Fibroblast of gingiva (primary cell): Measurements from ENCODE around the gene HOXC13.

ENCODE experiments used
- DNase-seq: peaks from one replicate; pipeline ENCODE4 v3.0.0-alpha.2; 2011; ENCODE audit warnings: low read depth

The HOXC13 gene

GRCh38 chr12:53939141-53940108 is 794 bp downstream of the HOXC13 start:
- no peak for DNase-seq

DNA sequence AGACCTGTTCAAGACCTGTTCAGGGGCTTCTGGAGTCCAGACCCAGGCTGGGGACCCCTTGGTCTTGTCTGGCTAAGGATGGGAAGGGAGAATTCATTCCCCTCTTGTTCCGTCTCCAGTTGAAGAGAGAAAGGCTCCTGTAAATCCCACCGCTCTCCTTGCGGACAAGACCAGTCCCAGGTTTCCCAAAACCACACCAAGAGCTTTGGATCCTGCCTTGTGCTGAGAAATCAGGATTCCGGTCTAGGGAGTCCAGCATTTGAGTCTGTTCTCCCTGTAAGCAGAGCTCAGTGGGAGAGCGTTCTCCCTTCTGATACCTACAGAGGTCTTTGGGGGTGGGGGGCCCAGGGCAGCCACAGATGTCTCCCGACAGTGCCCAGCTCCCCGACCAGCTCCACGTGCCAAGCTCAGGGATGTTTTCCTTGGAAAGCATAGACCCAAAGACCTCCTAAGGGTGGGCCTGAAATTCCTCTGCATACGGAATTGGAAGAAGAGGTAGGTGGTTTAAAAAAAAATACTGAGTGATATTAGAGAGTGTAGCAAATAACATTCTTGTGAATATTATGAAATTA is 1.9 kb downstream of the HOXC13 start:
- no peak for DNase-seq

- no peak for DNase-seq
Observed at GRCh38 chr12:53941187-53941586, 2.6 kb downstream of the HOXC13 start.

DNA sequence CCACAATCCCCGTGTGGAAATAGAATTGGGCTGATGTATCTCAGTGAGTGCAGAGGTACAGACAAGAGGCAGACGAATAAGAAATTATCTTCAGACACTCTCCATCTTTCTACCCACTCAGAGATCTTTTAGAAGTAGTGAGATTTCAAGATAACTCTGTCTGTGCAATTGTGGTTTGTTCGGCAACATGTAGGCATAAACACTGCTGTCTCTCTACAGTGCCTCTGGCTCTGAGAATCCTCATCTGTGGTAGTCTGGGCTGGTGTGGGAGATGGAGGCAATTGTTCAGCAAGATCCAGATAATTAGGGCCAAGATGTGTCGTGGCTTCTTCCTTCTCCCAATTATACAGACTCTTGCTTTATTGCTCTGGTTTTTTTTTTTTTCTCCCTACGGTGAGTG is 3.1 kb downstream of the HOXC13 start:
- no peak for DNase-seq

DNA sequence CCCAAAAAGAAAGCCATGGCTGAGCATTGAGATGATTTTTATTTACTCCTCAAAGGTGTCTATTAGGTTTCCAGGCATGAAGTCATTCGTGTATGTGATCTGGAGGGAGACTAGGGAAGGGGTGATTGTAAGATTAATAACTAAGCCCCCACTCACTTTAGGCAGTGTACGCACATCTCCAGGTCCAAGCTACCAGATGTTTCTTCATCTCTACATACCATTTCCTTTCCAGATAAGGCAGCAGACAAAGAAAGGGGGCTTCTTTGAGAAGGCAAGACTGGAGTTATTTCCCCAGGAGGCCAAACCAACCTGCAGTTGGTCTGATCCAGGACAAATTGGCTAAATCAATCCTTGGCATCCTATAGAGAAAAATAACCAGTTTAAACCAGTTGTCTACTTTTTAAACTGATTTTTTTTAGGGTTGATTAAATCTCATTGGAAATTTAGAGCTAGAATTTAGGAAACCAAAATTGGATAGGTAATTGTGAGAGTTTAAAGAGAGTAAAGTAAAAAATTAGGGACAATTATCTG is 3.9 kb downstream of the HOXC13 start:
- no peak for DNase-seq

- no peak for DNase-seq
Observed at GRCh38 chr12:53944209-53944608, 5.6 kb downstream of the HOXC13 start.

DNA sequence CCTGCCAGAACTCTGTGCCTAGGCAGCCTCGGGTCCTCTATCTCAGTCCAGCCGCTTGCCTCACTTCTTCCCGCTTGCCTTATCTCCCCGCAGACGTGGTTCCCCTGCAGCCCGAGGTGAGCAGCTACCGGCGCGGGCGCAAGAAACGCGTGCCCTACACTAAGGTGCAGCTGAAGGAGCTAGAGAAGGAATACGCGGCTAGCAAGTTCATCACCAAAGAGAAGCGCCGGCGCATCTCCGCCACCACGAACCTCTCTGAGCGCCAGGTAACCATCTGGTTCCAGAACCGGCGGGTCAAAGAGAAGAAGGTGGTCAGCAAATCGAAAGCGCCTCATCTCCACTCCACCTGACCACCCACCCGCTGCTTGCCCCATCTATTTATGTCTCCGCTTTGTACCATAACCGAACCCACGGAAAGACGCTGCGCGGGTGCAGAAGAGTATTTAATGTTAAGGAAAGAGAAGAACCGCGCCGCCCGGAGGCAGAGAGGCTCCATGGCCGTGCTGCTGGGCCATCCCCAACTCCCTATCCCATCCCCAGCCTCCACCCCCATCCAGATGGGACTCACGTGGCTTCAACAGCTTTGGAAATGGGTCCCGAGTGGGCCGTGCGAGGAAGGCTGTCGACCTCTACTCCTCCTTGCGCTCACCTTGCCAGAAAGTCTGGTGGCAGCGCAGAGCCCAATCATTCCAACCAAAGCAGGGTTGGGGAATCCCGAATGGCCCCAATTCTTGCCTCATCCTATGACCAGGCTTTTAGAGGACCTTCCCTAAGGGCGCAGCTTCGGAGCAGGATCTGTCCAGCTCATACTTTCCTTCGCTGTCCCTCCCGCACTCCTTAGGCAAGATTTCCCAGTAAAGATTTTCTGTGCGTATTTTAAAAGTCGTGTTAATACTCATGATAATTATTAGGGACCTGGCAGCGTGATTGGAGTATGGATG is 6.5 kb downstream of the HOXC13 start:
- DNase-seq = no peak

GRCh38 chr12:53947743-53948142 is 9.1 kb downstream of the HOXC13 start:
- no peak for DNase-seq

DNA sequence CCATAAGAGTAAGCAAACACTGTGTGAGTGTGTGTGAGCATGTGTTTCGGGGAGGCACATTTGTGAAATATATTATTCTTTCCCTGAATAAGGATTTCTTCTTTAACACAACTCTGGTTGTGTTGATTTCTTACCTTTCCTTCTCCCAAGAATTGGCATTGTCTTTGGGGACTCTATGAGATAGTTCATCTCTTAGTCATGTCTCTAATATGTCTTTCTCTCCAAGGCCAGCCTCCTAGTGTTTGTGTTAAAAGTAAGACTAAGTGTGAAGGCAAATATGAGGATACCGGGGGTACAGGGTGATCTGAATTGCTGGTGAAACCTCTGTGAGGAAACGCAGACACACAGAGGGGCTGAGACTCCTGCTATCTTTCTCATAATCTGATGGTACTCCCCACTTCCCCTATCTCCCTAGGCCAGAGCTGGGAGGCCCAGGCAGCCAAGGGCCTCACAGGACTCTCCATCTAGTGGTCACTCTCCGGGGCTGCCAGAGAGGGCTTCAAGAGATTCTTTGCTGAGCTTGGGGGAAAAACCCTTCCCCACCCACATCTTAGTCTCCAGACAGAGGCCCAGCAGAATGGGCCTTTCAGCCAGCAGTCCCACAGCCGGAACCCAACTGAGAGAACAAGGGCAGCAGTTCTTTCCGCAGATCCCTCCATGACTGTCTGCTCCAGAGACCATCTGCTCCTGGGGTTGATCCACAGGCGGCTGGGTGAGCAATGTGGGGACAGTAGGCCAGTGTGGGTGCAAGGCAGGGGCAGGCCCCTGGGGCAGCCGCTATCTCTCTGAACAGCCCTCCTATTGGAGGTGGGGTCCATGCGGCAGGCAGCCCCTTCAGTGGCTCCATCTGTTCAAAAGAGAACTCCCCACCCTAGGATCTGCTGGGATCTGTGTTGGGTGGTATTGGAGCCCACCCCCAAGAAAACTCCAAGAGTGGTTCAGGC is 10.3 kb downstream of the HOXC13 start:
- no peak for DNase-seq

DNA sequence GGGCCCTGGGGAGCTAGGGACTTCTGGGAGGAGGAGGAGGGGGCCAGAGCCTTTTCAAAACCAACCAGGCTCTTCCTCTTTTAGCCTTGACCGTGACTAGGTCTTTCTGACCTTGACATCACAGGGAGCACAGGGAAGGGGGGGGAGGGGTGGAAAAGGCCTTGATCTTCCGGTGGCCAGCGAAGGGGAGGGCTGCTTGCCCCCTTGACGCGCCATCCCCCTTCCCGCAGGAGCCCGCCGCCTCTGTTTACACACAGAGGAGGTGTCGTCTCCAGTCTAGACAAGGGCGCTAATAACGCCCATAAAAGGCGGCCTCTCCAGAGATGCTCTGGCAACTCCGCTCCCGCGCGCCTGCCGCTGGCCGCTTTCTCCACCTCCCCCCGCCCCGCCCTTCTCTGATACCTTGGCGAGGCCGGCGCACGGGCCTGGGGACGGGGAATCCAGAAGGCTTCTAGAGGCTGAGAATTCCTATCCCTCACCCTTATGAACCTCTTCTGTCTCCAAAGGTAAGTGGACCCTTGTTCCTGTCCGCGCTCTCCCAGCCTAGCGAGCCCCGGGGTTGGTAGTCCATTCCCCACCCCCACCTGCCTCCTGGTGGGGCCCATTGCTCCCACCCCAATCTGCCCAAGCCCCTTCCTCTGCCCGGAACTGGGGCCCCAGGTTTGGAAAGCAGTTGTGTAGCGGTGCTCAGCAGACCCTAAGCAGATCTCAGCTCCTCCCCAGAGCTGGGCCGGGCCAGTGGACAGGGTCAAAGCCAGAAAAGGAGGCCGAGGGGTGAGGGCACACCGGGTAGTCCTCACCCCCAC is 11.2 kb downstream of the HOXC13 start:
- DNase-seq = no peak

DNA sequence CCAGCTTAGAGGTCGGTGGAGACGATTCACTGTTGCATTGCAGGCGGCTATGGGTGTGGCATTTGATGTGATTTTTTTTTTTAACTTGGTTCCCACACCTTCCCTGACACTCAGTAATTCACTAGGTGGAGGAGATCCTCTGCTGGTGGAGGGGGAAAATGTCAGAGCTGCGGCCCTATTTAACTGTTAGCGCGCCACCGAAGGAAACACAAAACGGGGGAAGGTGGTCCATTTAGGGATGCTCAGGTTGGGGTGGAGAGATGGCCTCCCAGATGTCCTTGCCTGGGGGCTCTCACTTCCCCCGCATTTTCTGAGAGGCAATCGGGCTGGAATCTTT is 11.8 kb downstream of the HOXC13 start:
- DNase-seq = no peak

GRCh38 chr12:53950789-53951576 is 12.4 kb downstream of the HOXC13 start:
- DNase-seq = no peak

GRCh38 chr12:53951577-53952334 is 13.1 kb downstream of the HOXC13 start:
- DNase-seq = no peak

GRCh38 chr12:53952335-53952694 is 13.7 kb downstream of the HOXC13 start:
- DNase-seq = no peak

DNA sequence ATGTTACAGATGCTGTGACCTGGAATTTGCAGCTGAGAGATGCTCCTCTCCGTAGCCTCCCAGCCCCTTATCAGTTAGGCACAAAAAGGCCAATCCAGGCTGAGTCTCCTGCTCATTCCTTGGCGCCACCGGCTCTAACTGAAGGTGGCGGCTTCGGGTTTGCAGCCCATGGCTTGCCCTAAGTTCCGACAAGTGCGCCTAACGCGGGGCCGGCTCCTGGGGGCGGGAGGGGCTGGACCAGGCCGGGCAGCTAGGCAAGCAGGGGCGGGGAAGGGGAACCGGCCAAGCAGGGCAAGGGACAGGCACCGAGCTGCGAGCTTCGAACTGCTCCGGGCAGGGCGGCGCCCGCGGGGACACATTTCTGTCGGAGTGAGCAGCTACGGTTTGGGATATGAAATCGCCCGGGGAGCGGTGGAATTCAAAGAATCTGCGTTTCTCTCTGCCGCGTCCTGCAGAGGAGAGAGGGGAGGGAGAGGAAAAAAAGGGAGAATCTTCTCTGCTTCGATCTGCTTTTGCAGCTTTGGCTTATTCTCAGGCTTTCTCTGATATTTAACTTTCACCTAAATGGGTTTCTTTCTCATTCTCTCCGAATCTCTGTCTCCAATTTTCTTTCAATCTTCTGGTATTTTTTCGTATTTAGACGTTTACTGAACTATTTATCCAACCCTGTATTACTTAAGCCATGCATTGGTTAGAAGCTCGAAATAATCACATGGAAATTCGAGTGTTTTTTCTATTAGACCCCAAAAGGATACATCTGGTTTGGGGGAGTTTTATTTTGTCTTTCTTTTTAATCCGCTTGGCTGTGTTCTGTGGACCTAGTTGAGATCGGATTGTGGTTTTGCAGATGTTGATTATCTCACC is 14.5 kb downstream of the HOXC13 start:
- no peak for DNase-seq

DNA sequence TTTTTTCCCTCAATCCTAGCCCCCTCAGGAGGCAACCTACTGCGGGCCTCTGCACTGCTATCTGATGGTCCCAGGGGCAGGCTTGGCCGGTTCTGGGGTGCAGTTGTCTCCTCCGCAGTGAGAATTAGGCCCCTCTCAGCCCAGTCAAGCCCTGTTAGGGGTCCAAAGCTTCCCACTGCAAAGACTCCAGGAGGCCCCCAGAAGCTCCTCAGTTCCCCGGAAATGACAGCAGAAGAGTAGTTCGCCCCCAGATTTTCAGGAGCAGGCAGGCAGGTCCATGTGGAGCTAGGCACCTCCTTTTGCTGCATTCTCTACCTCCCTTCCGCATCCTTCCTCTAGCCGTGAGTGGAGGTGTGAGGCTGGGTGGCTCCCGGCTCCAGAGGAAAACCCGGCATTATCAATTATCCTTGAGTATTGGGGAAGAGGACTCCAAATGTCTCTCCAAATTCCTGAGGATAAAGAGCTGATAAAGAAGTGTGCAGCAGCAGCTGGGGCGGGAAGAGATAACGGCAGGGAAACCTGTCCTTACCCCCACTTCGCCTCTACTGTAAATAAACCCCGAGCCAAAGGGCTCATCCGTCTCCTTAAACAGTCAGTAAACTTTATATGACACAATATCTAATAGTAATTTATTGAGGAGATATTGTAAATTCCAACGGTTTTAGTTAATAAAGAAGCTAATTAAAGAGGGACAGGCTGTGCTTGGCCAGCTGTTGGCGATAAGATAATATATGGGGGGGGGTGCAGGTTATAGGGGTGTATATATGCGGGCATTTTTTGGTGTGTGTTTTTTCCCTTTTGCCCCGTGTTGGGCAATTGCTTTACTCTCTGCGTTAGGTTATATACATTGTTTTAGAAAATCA is 15.4 kb downstream of the HOXC13 start:
- DNase-seq = no peak

DNA sequence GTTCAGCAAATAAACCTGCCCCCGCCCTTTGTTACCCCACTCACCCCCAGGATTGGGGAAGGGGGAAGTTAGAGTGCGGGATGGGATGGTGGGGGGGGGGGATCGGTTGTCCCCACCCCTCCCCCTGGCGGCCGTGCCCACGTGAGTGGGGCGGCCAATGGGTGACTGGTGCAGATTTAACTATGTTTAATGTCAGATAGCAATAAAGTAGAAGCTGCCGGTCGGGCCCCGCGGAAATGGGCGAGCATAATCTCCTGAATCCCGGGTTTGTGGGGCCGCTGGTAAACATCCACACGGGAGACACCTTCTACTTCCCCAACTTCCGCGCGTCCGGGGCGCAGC is 16.0 kb downstream of the HOXC13 start, which contains the start of gene HOXC12:
TSS of gene HOXC12 (plus strand) at position 210 of the 342 bp plus-strand sequence. CDS start at position 237, 27 bp downstream.
- DNase-seq = no peak
